Ascending aorta (tissue), 2 donors: ENCODE results near the gene SORD. TPM values are rescaled to one million over a fixed set of nuclear protein-coding genes. Genes with fewer than 3 reads are reported as not detected.
"Not testable (repeated sequence)": the region's sequence is repeated elsewhere in the genome, so short reads cannot be mapped to it uniquely, and the experiment has no call there.

Experiments
- DNase-seq, 2 donors: peaks; one replicate each; pipeline ENCODE4 v3.0.0-alpha.2; 2019; ENCODE audit warnings: low spot score in 2 of 2
- H3K27ac ChIP-seq, 2 donors: fragments of 200-600 bp; sonication (generic); one replicate each; pipeline ENCODE4 v1.5.1; 2016 to 2017; ENCODE audit warnings: mild to moderate bottlenecking in 1 of 2
- H3K27me3 ChIP-seq: fragments of 200-600 bp; sonication (generic); one replicate; pipeline ENCODE4 v1.5.1; 2017
- H3K36me3 ChIP-seq, 2 donors: fragments of 200-600 bp; sonication (generic); one replicate each; pipeline ENCODE4 v1.5.1; 2016
- H3K4me1 ChIP-seq, 2 donors: fragments of 200-600 bp; sonication (generic); one replicate each; pipeline ENCODE4 v1.5.1; 2016 to 2017; ENCODE audit warnings: mild to moderate bottlenecking in 1 of 2
- H3K4me3 ChIP-seq, 2 donors: fragments of 200-600 bp; sonication (generic); one replicate each; pipeline ENCODE4 v1.5.1; 2016 to 2017; ENCODE audit warnings: mild to moderate bottlenecking in 1 of 2
- H3K9me3 ChIP-seq, 2 donors: fragments of 200-600 bp; sonication (generic); one replicate each; pipeline ENCODE4 v1.5.1; 2016
- CTCF ChIP-seq, 3 experiments: fragments of 200-600 bp in 2 of 3; fragments of 450-650 bp in 1 of 3; sonication (generic) in 2 of 3; IDR thresholded peaks; one replicate each; pipeline ENCODE4 v1.5.1; 2016 to 2019; ENCODE audit warnings: antibody characterized with exemption in 3 of 3, mild to moderate bottlenecking in 1 of 3, moderate library complexity in 1 of 3
- intact Hi-C: fragments of 100-400 bp; cut with DNase I; formaldehyde crosslinking; loops from one replicate; pipeline ENCODE4 v1.15.1; 2023
- total RNA-seq: library from RNA; depleted of rRNA; stranded (reverse); fragments of >200 nt; gene quantifications from one replicate; pipeline ENCODE4 v1.1.0, GENCODE V29; 2016

Gene SORD
- total RNA-seq, 1 donor from 2014 or later, result 6.5 TPM

- H3K27ac ChIP-seq, intact Hi-C loops, H3K27me3 ChIP-seq, H3K36me3 ChIP-seq, H3K9me3 ChIP-seq, H3K4me3 ChIP-seq, DNase-seq, H3K4me1 ChIP-seq: not testable (repeated sequence)
Measured at GRCh38 chr15:45079201-45079600, 56.2 kb downstream of the SORD start.

- H3K27me3 ChIP-seq, H3K27ac ChIP-seq, H3K4me1 ChIP-seq, H3K4me3 ChIP-seq, DNase-seq, H3K9me3 ChIP-seq, intact Hi-C loops, H3K36me3 ChIP-seq: not testable (repeated sequence)
Measured at GRCh38 chr15:45079628-45080246, 56.7 kb downstream of the SORD start.

GRCh38 chr15:45080593-45080992 lies 57.6 kb downstream of the SORD start:
- H3K36me3 ChIP-seq, H3K27me3 ChIP-seq, H3K4me3 ChIP-seq, H3K27ac ChIP-seq, DNase-seq, H3K4me1 ChIP-seq, H3K9me3 ChIP-seq, intact Hi-C loops: not testable (repeated sequence)

- H3K4me3 ChIP-seq, H3K27me3 ChIP-seq, intact Hi-C loops, H3K27ac ChIP-seq, H3K4me1 ChIP-seq, DNase-seq, H3K36me3 ChIP-seq, H3K9me3 ChIP-seq: not testable (repeated sequence)
Measured at GRCh38 chr15:45082412-45082811, 59.4 kb downstream of the SORD start.

- DNase-seq, result no peak
- intact Hi-C loops, result no loop called here
- no peak for TF ChIP-seq CTCF (IDR thresholded peaks at IDR 0.05)
- no peaks in the 10 kb centered on the region for H3K36me3 ChIP-seq
- no peaks in the 10 kb centered on the region for H3K27me3 ChIP-seq
- no peak overlapping the region for H3K27ac ChIP-seq
- no peak overlapping the region for H3K4me3 ChIP-seq
- no peaks in the 10 kb centered on the region for H3K4me1 ChIP-seq
- H3K9me3 ChIP-seq, result no peaks in the 10 kb centered on the region
Measured at GRCh38 chr15:45083223-45083622, 60.2 kb downstream of the SORD start.

- H3K27me3 ChIP-seq, result no peaks in the 10 kb centered on the region
- no peak for TF ChIP-seq CTCF (IDR thresholded peaks at IDR 0.05)
- no peak overlapping the region for H3K27ac ChIP-seq
- no peak for DNase-seq
- no peak overlapping the region for H3K4me3 ChIP-seq
- no peaks in the 10 kb centered on the region for H3K36me3 ChIP-seq
- H3K4me1 ChIP-seq, result no peaks in the 10 kb centered on the region
- intact Hi-C loops, result no loop called here
- H3K9me3 ChIP-seq, result no peaks in the 10 kb centered on the region
Measured at GRCh38 chr15:45084163-45084562, 61.2 kb downstream of the SORD start.

- H3K4me1 ChIP-seq, result no peaks in the 10 kb centered on the region
- H3K4me3 ChIP-seq, result no peak overlapping the region
- DNase-seq, result no peak
- H3K27me3 ChIP-seq, result no peaks in the 10 kb centered on the region
- no peak overlapping the region for H3K27ac ChIP-seq
- no peaks in the 10 kb centered on the region for H3K36me3 ChIP-seq
- intact Hi-C loops, result no loop called here
- no peak for TF ChIP-seq CTCF (IDR thresholded peaks at IDR 0.05)
- no peaks in the 10 kb centered on the region for H3K9me3 ChIP-seq
Measured at GRCh38 chr15:45087513-45087912, 64.5 kb downstream of the SORD start.
